Pons (tissue), 1 donor: ENCODE results near the gene TADA2A.

Experiments
- DNase-seq: peaks from one replicate; pipeline ENCODE4 v3.0.0-alpha.2; 2016; ENCODE audit warnings: low spot score

TADA2A gene

GRCh38 chr17:37463039-37463438, 56.4 kb downstream of the TADA2A start:
- no peak for DNase-seq

- no peak for DNase-seq
These were observed 58.5 kb downstream of the TADA2A start for GRCh38 chr17:37465069-37465616.

GRCh38 chr17:37466471-37466870, 59.8 kb downstream of the TADA2A start:
- DNase-seq = no peak

GRCh38 chr17:37470181-37470580, 63.5 kb downstream of the TADA2A start:
- no peak for DNase-seq

GRCh38 chr17:37475731-37476420, 69.2 kb downstream of the TADA2A start:
- DNase-seq = no peak

- no peak for DNase-seq
These were observed 69.9 kb downstream of the TADA2A start for GRCh38 chr17:37476431-37477120.

GRCh38 chr17:37478187-37478586, 71.5 kb downstream of the TADA2A start:
- no peak for DNase-seq

- DNase-seq = no peak
These were observed 72.3 kb downstream of the TADA2A start for GRCh38 chr17:37479025-37479424.

- no peak for DNase-seq
These were observed 73.7 kb downstream of the TADA2A start for GRCh38 chr17:37480427-37480826.

GRCh38 chr17:37481001-37481665, 74.4 kb downstream of the TADA2A start:
- DNase-seq = no peak

- DNase-seq = peak; percentile 12
These were observed 76.8 kb downstream of the TADA2A start for GRCh38 chr17:37483311-37484039.

- no peak for DNase-seq
These were observed 79.4 kb downstream of the TADA2A start for GRCh38 chr17:37485938-37486570.

GRCh38 chr17:37488009-37488604, 81.4 kb downstream of the TADA2A start:
- DNase-seq = peak; percentile 69

- peak; percentile 62 for DNase-seq
These were observed 82.0 kb downstream of the TADA2A start for GRCh38 chr17:37488607-37489196.

GRCh38 chr17:37489197-37490001, 82.7 kb downstream of the TADA2A start, which contains the start of gene DUSP14:
DUSP14 (plus strand) TSS chr17:37489891; CDS start chr17:37512273, 22,382 bp downstream.
- DNase-seq = peak; percentile 65

- DNase-seq = peak; percentile 31
These were observed 83.4 kb downstream of the TADA2A start for GRCh38 chr17:37490022-37490587.

- DNase-seq = peak; percentile 35
These were observed 84.2 kb downstream of the TADA2A start for GRCh38 chr17:37490638-37491614.

GRCh38 chr17:37492167-37492566, 85.5 kb downstream of the TADA2A start:
- DNase-seq = no peak
